HFFc6 (cell line): ENCODE measurements around the gene POLN. TPM values are rescaled to one million over a fixed set of nuclear protein-coding genes. Genes with fewer than 3 reads are reported as not detected.

Source experiments
- DNase-seq: peaks from one replicate; pipeline ENCODE4 v3.0.0-alpha.2; 2018
- H3K27ac Mint-ChIP-seq: 2 replicates; pipeline ENCODE4 v1.8.0; 2020; ENCODE audit warnings: mild to moderate bottlenecking, mixed read lengths
- H3K27me3 Mint-ChIP-seq: 2 replicates; pipeline ENCODE4 v1.8.0; 2021; ENCODE audit warnings: mild to moderate bottlenecking, moderate library complexity, mixed read lengths; ENCODE audit not compliant: insufficient read depth
- H3K36me3 Mint-ChIP-seq: 2 replicates; pipeline ENCODE4 v1.8.0; 2021; ENCODE audit warnings: low read depth, mixed read lengths
- H3K4me1 Mint-ChIP-seq: 2 replicates; pipeline ENCODE4 v1.8.0; 2020; ENCODE audit warnings: low read depth, mixed read lengths
- H3K4me3 Mint-ChIP-seq: 2 replicates; pipeline ENCODE4 v1.8.0; 2020; ENCODE audit warnings: mild to moderate bottlenecking, moderate library complexity, mixed read lengths
- H3K9me3 Mint-ChIP-seq: 2 replicates; pipeline ENCODE4 v1.8.0; 2020; ENCODE audit warnings: mild to moderate bottlenecking, mixed read lengths
- total RNA-seq, 6 experiments: library from RNA; stranded (reverse); fragmentation: NEBNext Ultra II Directional; extraction: Animal tissue kit (Norgen Biotek cat#: 25700); gene quantifications; 2 replicates in 1 of 6; 3 replicates in 5 of 6; pipeline ENCODE4 v1.2.3, GENCODE V29; 2021
- TF ChIP-seq, protein P1 (sequence below): fragments of 200-600 bp; sonication (generic); IDR thresholded peaks from 2 replicates; pipeline ENCODE4 v1.5.0; 2021; ENCODE audit warnings: antibody characterized with exemption, mild to moderate bottlenecking

Gene POLN
- total RNA-seq, 6 experiments from 2014 or later = 1.5 to 3.4 (median 2.2) TPM

DNA sequence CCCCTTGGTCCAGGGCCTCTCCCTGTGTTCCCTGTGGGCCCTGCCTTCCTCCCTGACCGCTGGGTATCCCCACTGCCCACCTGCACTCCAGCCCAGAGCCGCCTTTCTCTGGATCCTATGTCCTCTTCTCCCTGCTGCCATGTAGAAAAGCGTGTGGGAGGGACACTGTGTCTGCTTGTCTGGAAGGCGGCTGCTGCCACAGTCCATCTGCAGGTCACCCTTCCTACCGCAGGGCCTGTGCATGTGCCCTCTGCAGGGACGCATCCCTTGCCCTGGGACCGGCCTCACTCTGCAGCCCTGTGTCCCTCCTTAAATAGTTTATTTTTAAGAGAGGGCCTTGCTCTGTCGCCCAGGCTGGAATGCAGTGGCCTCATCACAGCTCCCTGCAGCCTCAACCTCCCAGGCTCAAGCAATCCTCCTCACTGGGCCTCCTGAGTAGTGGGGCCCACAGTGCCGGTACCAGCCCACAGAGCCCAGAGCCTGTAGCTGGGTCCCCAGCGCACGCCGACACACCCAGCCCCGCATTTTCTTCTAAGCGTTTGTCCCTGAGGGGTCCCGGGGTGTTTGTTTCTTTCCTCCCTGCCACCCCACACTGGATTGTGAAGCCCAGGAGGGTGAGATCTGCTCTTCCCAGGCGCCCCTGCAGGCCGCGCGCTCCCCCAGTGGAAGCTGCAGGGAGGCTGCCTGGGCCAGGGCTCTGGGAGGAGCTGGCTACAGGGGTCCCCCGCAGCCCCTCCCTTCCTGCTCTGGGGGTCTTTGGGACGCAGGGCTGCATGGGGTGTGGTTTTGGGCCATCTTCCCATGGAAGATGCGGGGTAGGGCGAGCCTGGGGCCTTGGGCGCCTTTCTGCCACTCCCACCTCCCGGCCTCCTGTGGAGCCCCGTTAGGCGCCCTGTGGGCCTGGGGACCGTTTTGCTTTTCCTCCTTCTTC, 195.6 kb downstream of the POLN start:
- Mint-ChIP-seq H3K27me3 (peaks cover 16% of the 10 kb centered on the region), H3K4me1 (peaks cover 4% of the 10 kb centered on the region; the same call in 1 of the 2 replicates), H3K36me3 (no peaks in the 10 kb centered on the region), H3K27ac (no peak overlapping the region), H3K9me3 (no peaks in the 10 kb centered on the region), H3K4me3 (no peak overlapping the region)
- no peak for DNase-seq
- TF ChIP-seq, protein P1, sequence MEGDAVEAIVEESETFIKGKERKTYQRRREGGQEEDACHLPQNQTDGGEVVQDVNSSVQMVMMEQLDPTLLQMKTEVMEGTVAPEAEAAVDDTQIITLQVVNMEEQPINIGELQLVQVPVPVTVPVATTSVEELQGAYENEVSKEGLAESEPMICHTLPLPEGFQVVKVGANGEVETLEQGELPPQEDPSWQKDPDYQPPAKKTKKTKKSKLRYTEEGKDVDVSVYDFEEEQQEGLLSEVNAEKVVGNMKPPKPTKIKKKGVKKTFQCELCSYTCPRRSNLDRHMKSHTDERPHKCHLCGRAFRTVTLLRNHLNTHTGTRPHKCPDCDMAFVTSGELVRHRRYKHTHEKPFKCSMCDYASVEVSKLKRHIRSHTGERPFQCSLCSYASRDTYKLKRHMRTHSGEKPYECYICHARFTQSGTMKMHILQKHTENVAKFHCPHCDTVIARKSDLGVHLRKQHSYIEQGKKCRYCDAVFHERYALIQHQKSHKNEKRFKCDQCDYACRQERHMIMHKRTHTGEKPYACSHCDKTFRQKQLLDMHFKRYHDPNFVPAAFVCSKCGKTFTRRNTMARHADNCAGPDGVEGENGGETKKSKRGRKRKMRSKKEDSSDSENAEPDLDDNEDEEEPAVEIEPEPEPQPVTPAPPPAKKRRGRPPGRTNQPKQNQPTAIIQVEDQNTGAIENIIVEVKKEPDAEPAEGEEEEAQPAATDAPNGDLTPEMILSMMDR = no peak

DNA sequence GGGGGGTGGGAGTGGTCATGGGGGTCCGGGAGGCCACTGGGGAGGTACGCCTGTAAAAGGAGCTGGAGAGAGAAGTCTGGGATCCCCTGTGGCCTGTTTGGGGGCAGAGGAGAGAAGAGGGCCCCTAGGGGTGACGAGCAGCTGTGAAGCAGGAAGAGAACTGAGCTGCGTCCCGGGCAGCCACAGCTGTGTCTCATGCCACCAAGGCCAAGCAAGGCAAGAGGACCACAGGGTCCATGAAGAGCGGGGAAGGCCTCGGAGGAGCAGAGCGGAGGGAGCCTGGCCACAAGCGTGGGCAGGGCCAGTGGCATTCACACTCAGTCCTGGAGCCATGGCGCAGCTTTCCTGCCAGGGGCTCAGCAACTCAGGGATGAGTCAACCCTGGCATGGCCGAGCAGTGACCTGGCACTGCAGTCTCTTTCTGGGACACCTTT, 196.4 kb downstream of the POLN start:
- peaks cover 9% of the 10 kb centered on the region; the same call in 1 of the 2 replicates for H3K27me3 Mint-ChIP-seq
- no peak for DNase-seq
- TF ChIP-seq, protein P1 = no peak

DNA sequence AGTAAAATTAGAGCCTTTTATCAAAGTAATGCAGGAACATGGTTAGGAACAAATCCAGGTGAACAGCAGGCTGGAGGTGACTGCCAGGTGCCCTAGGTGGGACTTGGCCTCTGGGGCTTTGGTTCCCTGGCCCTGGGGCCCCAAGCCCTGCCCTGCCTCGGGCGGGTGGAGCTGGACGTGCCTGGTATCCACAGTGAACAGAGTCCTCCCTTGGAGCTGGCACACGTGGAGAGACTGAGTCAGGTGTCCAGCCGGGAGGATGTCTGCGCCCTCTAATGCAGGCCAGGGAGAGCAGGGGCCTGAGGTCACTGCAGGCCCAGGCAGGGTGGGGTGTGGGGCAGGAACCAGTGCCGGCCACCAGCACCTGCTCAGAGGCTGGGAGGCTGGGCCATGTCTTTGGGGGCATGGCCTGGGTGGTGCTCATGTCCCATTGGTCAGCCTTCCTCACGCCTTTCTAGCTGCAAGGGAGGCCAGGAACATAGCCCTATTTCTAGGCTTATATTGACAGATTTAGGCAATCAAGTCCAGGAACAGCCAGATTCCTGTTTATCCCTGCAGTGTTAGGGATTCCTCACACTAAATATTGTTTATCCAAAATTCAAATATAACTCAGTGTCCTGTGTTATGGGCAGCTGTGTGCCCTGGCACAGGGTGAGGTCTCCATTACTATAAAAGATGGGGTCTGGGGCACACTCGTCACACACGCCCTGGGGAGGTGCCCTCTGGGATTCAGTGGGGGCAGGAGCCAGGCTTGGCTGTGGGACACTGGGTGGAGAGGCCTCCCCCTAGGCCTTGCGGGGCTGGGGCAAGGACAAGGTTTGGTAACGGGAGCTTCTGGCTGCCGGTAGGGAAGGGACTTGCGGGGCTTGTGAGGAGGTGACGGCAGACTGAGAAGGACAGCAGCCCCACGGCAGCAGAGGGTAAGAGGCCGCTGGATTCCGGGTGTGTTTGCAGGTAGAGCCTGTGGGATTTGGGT, 197.1 kb downstream of the POLN start:
- peaks cover 4% of the 10 kb centered on the region; the same call in 1 of the 2 replicates for H3K4me1 Mint-ChIP-seq
- H3K36me3 Mint-ChIP-seq = no peaks in the 10 kb centered on the region
- H3K27ac Mint-ChIP-seq = no peak overlapping the region
- H3K4me3 Mint-ChIP-seq = no peak overlapping the region
- H3K27me3 Mint-ChIP-seq = peaks cover 9% of the 10 kb centered on the region; the same call in 1 of the 2 replicates
- no peak for DNase-seq
- H3K9me3 Mint-ChIP-seq = no peaks in the 10 kb centered on the region
- TF ChIP-seq, protein P1 = no peak

More for the DNA sequence above, 196.4 kb downstream of the POLN start:
- H3K36me3 Mint-ChIP-seq = no peaks in the 10 kb centered on the region
- H3K27ac Mint-ChIP-seq = no peak overlapping the region
- peaks cover 4% of the 10 kb centered on the region; the same call in 1 of the 2 replicates for H3K4me1 Mint-ChIP-seq
- H3K4me3 Mint-ChIP-seq = no peak overlapping the region
- H3K9me3 Mint-ChIP-seq = no peaks in the 10 kb centered on the region

DNA sequence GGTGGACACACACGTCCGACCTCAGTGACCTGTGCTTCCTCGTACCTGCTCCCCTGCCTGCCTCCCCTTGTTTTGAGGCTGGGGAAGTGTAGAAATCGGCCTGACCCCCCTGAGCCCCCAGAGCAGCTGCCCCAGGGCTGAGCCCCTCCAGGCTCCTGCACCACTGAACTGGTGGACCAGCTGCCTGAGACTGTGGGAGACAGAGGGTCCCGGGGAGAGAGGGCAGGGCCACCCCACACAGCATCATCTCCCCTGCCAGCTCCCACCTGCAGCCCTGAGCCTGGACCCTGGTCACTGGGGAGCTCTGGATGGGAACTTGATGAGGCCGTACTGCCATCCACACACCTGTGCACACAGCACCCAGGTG, 197.8 kb downstream of the POLN start:
- H3K27ac Mint-ChIP-seq = no peak overlapping the region
- H3K36me3 Mint-ChIP-seq = no peaks in the 10 kb centered on the region
- peaks cover 10% of the 10 kb centered on the region for H3K27me3 Mint-ChIP-seq
- peaks cover 4% of the 10 kb centered on the region; the same call in 1 of the 2 replicates for H3K4me1 Mint-ChIP-seq
- no peak for DNase-seq
- H3K4me3 Mint-ChIP-seq = no peak overlapping the region
- TF ChIP-seq, protein P1 = no peak
- no peaks in the 10 kb centered on the region for H3K9me3 Mint-ChIP-seq

DNA sequence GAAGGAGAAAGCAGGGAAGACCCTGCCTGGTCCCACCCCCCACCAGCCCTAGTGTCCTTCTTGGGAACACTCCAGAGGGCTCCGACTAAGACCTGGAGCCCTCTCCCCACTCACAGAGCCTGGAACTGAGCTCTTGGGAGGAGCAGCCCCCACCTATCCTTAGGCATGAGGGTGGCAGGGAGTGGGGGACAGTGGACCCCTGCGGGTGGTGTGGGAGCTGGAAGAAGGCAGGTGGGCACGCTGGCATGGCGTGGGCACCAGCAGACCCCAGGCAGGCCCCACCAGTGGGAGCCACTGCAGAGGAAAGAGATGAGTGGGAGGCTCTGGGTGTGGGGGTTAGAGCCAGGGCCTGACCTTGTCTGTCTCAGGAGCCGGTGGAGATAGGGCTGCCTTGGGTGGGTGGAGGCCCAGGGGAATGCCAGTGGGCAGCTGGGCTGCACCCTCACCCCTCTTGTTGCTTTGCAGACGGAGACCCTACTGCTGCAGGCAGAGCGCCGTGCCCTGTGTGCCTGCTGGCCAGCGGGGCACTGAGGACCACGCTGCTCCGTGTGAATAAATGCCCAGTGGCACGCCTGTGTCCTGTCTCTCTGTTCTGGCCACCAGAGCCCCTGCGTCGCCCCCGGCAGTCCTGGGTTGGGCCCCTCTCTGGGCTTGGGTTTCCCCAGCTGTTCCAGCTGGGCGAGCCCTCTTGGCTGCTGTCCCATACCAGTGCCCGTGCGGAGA, 198.4 kb downstream of the POLN start:
- H3K9me3 Mint-ChIP-seq = no peaks in the 10 kb centered on the region
- H3K27ac Mint-ChIP-seq = no peak overlapping the region
- no peak overlapping the region for H3K4me3 Mint-ChIP-seq
- peaks cover 13% of the 10 kb centered on the region for H3K27me3 Mint-ChIP-seq
- DNase-seq = no peak
- TF ChIP-seq, protein P1 = no peak
- peaks cover 2% of the 10 kb centered on the region; the same call in 1 of the 2 replicates for H3K4me1 Mint-ChIP-seq
- no peaks in the 10 kb centered on the region for H3K36me3 Mint-ChIP-seq
